B cell (primary cell): Measurements from ENCODE around the gene BRD3. TPM values are rescaled to one million over a fixed set of nuclear protein-coding genes. Genes with fewer than 3 reads are reported as not detected.

ENCODE experiments used
- ATAC-seq: fragments of 200-7000 bp; cut with Tn5 transposase; one replicate; pipeline ENCODE4 v1.10.0; 2021; ENCODE audit warnings: low read depth, mild to moderate bottlenecking, moderate number of reproducible peaks, moderate library complexity
- CTCF ChIA-PET: fragments of 350-600 bp; sonication (Branson Sonifier 250); formaldehyde crosslinking; loops from one replicate; lab custom pipeline; 2021; ENCODE audit warnings: antibody characterized with exemption, inconsistent platforms; lab: Charles Lee
- POLR2A ChIA-PET: fragments of 350-600 bp; sonication (Branson Sonifier 250); formaldehyde crosslinking; loops from one replicate; lab custom pipeline; 2021; ENCODE audit warnings: antibody characterized with exemption; lab: Charles Lee
- DNase-seq: peaks from one replicate; pipeline ENCODE4 v3.0.0; 2013
- H2AFZ ChIP-seq: 2 replicates; pipeline ENCODE4 v1.6.1; 2012; ENCODE audit warnings: mild to moderate bottlenecking, low read depth, low read length; ENCODE audit not compliant: insufficient read depth, poor library complexity, severe bottlenecking
- H3K27ac ChIP-seq, 2 donors: 1 replicate in 1 of 2; 2 replicates in 1 of 2; pipeline ENCODE4 v1.5.1; 2012 to 2013; ENCODE audit warnings: low read length in 2 of 2, mild to moderate bottlenecking in 2 of 2, moderate library complexity in 1 of 2
- H3K27me3 ChIP-seq, 4 experiments: fragments of 200-600 bp in 1 of 4; sonication (generic) in 1 of 4; replicated peaks in 1 of 4; 1 replicate in 2 of 4; 2 replicates in 2 of 4; pipeline versions ENCODE4 v1.6.1 to v1.7.0; 2013 to 2016; ENCODE audit warnings: low read length in 3 of 4, mild to moderate bottlenecking in 2 of 4, mixed read lengths in 1 of 4, moderate library complexity in 1 of 4; ENCODE audit not compliant: insufficient read depth in 4 of 4, control insufficient read depth in 3 of 4; ENCODE audit errors: control extremely low read depth in 1 of 4
- H3K36me3 ChIP-seq, 2 experiments: replicated peaks in 1 of 2; 1 replicate in 1 of 2; 2 replicates in 1 of 2; pipeline versions ENCODE4 v1.6.1 to v1.7.1; 2013; ENCODE audit warnings: low read length in 1 of 2; ENCODE audit not compliant: insufficient read depth in 2 of 2, control insufficient read depth in 1 of 2; ENCODE audit errors: control extremely low read depth in 1 of 2, extremely low read depth in 1 of 2
- H3K4me1 ChIP-seq, 2 donors: fragments of 200-600 bp in 1 of 2; sonication (generic) in 1 of 2; 1 replicate in 1 of 2; 2 replicates in 1 of 2; pipeline versions ENCODE4 v1.5.1 to v1.6.1; 2013 to 2017; ENCODE audit warnings: low read length in 2 of 2; ENCODE audit not compliant: control insufficient read depth in 2 of 2, insufficient read depth in 2 of 2
- H3K4me2 ChIP-seq: replicated peaks from 2 replicates; pipeline ENCODE3; 2012; ENCODE audit warnings: mild to moderate bottlenecking, low read depth, low read length; ENCODE audit not compliant: poor library complexity, severe bottlenecking
- H3K4me3 ChIP-seq, 5 experiments: fragments of 200-600 bp in 1 of 5; sonication (generic) in 1 of 5; 1 replicate in 3 of 5; 2 replicates in 2 of 5; pipeline versions ENCODE4 v1.5.1 to v1.7.0; 2011 to 2016; ENCODE audit warnings: low read length in 4 of 5, mild to moderate bottlenecking in 4 of 5, low read depth in 2 of 5, control low read depth in 1 of 5, moderate library complexity in 1 of 5; ENCODE audit not compliant: insufficient read depth in 1 of 5; ENCODE audit errors: control extremely low read depth in 1 of 5, extremely low read depth in 1 of 5
- H3K79me2 ChIP-seq: fragments of 200-600 bp; sonication (generic); one replicate; pipeline ENCODE4 v1.6.0; 2016; ENCODE audit warnings: low read length; ENCODE audit not compliant: control insufficient read depth, insufficient read depth
- H3K9ac ChIP-seq: fragments of 200-600 bp; sonication (generic); 2 replicates; pipeline ENCODE4 v1.6.1; 2017; ENCODE audit warnings: mild to moderate bottlenecking, low read length, moderate library complexity
- H3K9me3 ChIP-seq, 3 donors: one replicate each; pipeline versions ENCODE4 v1.6.1 to v1.7.1; 2013; ENCODE audit warnings: low read length in 2 of 3; ENCODE audit not compliant: control insufficient read depth in 2 of 3, insufficient read depth in 1 of 3; ENCODE audit errors: control extremely low read depth in 1 of 3
- H4K20me1 ChIP-seq: 2 replicates; pipeline ENCODE4 v1.6.0; 2012; ENCODE audit warnings: mild to moderate bottlenecking, low read length; ENCODE audit not compliant: insufficient read depth, control insufficient read depth, poor library complexity, severe bottlenecking
- H3K27ac Mint-ChIP-seq: one replicate; pipeline ENCODE4 v1.8.0; 2021; ENCODE audit warnings: mixed read lengths
- H3K27me3 Mint-ChIP-seq: one replicate; pipeline ENCODE4 v1.8.0; 2021; ENCODE audit warnings: mixed read lengths
- H3K4me1 Mint-ChIP-seq: one replicate; pipeline ENCODE4 v1.8.0; 2021; ENCODE audit warnings: mixed read lengths
- H3K4me3 Mint-ChIP-seq: one replicate; pipeline ENCODE4 v1.8.0; 2021; ENCODE audit warnings: mixed read lengths
- H3K9me3 Mint-ChIP-seq: one replicate; pipeline ENCODE4 v1.8.0; 2022; ENCODE audit warnings: mixed read lengths; ENCODE audit not compliant: insufficient read depth
- CTCF ChIP-seq: fragments of 200-600 bp; IDR thresholded peaks from one replicate; pipeline ENCODE4 v1.8.0; 2022; ENCODE audit warnings: antibody characterized with exemption, mild to moderate bottlenecking
- EZH2 ChIP-seq: IDR thresholded peaks from 2 replicates; pipeline ENCODE4 v1.6.1; 2012; ENCODE audit warnings: borderline replicate concordance, low read depth, mild to moderate bottlenecking, moderate library complexity, low read length; ENCODE audit not compliant: insufficient read depth, poor library complexity, severe bottlenecking
- WGBS: methylation state at CpG from one replicate; pipeline ENCODE4 v1.1.5; 2013; ENCODE audit warnings: missing lambda C conversion rate; ENCODE audit not compliant: insufficient coverage; 5-methylcytosine and 5-hydroxymethylcytosine counted together
- intact Hi-C: fragments of 100-400 bp; cut with micrococcal nuclease; formaldehyde crosslinking; loops from one replicate; pipeline ENCODE4 v1.10.0; 2022
- polyA plus RNA-seq: library from polyadenylated mRNA; depleted of rRNA; stranded (reverse); fragments of >200 nt; gene quantifications from 2 replicates; pipeline ENCODE4 v1.2.3, GENCODE V29; 2012
- total RNA-seq, 2 donors: library from RNA; stranded (reverse); fragments of 120-200 nt in 1 of 2; gene quantifications; 1 replicate in 1 of 2; 2 replicates in 1 of 2; pipeline versions ENCODE4 v1.2.3 to v1.2.4, GENCODE V29; 2013 to 2022

Gene BRD3
- total and polyA plus RNA-seq, 2 donors (not counting 1 experiment from before 2014, with no cell fraction given) = 8.9 to 38.0 TPM

DNA sequence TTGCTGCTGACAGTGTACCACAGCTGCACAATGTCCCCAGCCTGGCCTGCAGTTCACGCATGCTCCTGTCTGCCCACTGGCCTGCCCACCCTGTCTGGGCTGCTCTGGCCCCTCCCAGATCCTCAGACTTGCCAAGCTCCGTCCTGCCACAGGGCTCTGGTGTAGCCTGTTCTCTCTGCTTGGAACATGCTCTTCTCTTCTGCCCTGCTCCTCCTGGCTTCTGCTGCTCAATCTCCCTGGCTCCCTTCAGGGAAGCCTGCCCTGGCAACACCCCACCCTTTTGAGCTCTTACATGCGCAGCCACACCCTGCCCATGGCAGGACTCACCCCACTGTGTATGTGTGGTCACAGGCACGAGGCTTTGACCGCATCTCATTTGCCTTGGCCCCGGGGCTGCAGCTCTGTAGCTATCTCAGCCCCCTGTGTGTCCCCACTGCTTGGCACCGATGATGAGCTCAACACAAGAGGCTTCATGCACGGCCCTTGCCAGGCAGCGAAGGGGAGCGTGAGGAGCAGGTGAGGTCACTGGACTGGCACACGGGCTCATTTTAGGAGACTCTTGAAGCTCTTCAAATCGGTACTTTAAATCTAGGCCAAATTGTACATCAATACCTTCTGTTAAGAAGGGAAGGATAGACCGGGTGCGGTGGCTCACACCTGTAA, 20.4 kb upstream of the BRD3 start:
- DNase-seq (no peak), ATAC-seq (no peak)
- Histone ChIP-seq H3K27ac (no peak overlapping the region), H3K9me3 (peaks cover 0 to 8% (median 0%) of the 10 kb centered on the region in 3 donors), H3K79me2 (no peaks in the 10 kb centered on the region), H4K20me1 (no peaks in the 10 kb centered on the region), H3K9ac (no peak overlapping the region), H3K36me3 (no peaks in the 10 kb centered on the region), H2AFZ (no peak overlapping the region), H3K27me3 (peaks cover 0 to 3% (median 0%) of the 10 kb centered on the region in 4 experiments), H3K4me3 (no peak overlapping the region), H3K4me2 (no peak overlapping the region), H3K4me1 (no peaks in the 10 kb centered on the region)
- Mint-ChIP-seq H3K4me1 (no peaks in the 10 kb centered on the region), H3K4me3 (no peak overlapping the region), H3K9me3 (peaks cover 4% of the 10 kb centered on the region), H3K27me3 (peaks cover 10% of the 10 kb centered on the region), H3K27ac (no peak overlapping the region)
- CTCF ChIA-PET = no interaction called here
- TF ChIP-seq CTCF = no peak
- TF ChIP-seq EZH2 = no peak
- POLR2A ChIA-PET = no interaction called here
- 87% methylated on average over 10 of the region's 14 CpGs for WGBS
- intact Hi-C loops = no loop called here

- H3K27me3 ChIP-seq = peaks cover 0 to 4% (median 1%) of the 10 kb centered on the region in 4 experiments
- no peak for DNase-seq
- Mint-ChIP-seq H3K27me3 (peaks cover 10% of the 10 kb centered on the region), H3K4me1 (no peaks in the 10 kb centered on the region), H3K4me3 (no peak overlapping the region), H3K9me3 (peaks cover 4% of the 10 kb centered on the region), H3K27ac (no peak overlapping the region)
- no peaks in the 10 kb centered on the region for H3K36me3 ChIP-seq
- H3K4me2 ChIP-seq = no peak overlapping the region
- H3K4me3 ChIP-seq = no peak overlapping the region
- no peaks in the 10 kb centered on the region for H3K79me2 ChIP-seq
- ChIA-PET CTCF (no interaction called here), POLR2A (no interaction called here)
- H3K27ac ChIP-seq = no peak overlapping the region
- ATAC-seq = no peak
- peaks cover 0 to 8% (median 0%) of the 10 kb centered on the region in 3 donors for H3K9me3 ChIP-seq
- no peak overlapping the region for H3K9ac ChIP-seq
- WGBS = no CpG with 5 or more reads among the region's 2 CpGs
- intact Hi-C loops = no loop called here
- no peaks in the 10 kb centered on the region for H3K4me1 ChIP-seq
- no peaks in the 10 kb centered on the region for H4K20me1 ChIP-seq
- TF ChIP-seq EZH2 = no peak
- TF ChIP-seq CTCF = no peak
- H2AFZ ChIP-seq = no peak overlapping the region
These were observed 17.8 kb upstream of the BRD3 start for GRCh38 chr9:134085674-134086073.
